Activated CD8-positive, alpha-beta T cell treated with anti-CD3 and anti-CD28 coated beads, Interleukin-2, amount 10 ng/mL, durations not matched to agents 7 days and 5 days (primary cell): Measurements from ENCODE around the gene KRTAP10-7. TPM values are rescaled to one million over a fixed set of nuclear protein-coding genes. Genes with fewer than 3 reads are reported as not detected.
"Not testable (repeated sequence)": the region's sequence is repeated elsewhere in the genome, so short reads cannot be mapped to it uniquely, and the experiment has no call there.

Experiments
- ATAC-seq: fragments of 150-1000 bp; cut with Tn5 transposase; one replicate; pipeline ENCODE4 v1.10.0; 2021; ENCODE audit warnings: moderate library complexity
- CTCF ChIA-PET: fragments of 350-600 bp; sonication (Branson Sonifier 250); formaldehyde crosslinking; loops from one replicate; lab custom pipeline; 2021; ENCODE audit warnings: antibody characterized with exemption; lab: Charles Lee
- POLR2A ChIA-PET: fragments of 350-600 bp; sonication (Branson Sonifier 250); formaldehyde crosslinking; loops from one replicate; lab custom pipeline; 2021; ENCODE audit warnings: antibody characterized with exemption; lab: Charles Lee
- DNase-seq: peaks from one replicate; pipeline ENCODE4 v3.0.0-alpha.2; 2020
- H3K27ac Mint-ChIP-seq: one replicate; pipeline ENCODE4 v1.8.0; 2021; ENCODE audit warnings: mild to moderate bottlenecking, mixed read lengths
- H3K27me3 Mint-ChIP-seq: one replicate; pipeline ENCODE4 v1.8.0; 2021; ENCODE audit warnings: low read depth, mixed read lengths
- H3K36me3 Mint-ChIP-seq: one replicate; pipeline ENCODE4 v1.8.0; 2021; ENCODE audit warnings: low read depth, mixed read lengths
- H3K4me1 Mint-ChIP-seq: one replicate; pipeline ENCODE4 v1.8.0; 2021; ENCODE audit warnings: low read depth, mixed read lengths
- H3K4me3 Mint-ChIP-seq: one replicate; pipeline ENCODE4 v1.8.0; 2021; ENCODE audit warnings: mild to moderate bottlenecking, mixed read lengths
- H3K9me3 Mint-ChIP-seq: one replicate; pipeline ENCODE4 v1.8.0; 2022; ENCODE audit warnings: mixed read lengths; ENCODE audit not compliant: insufficient read depth
- total RNA-seq, 2 experiments: library from RNA; stranded (reverse); gene quantifications; one replicate each; pipeline ENCODE4 v1.2.3, GENCODE V29; 2021

The KRTAP10-7 gene
- total RNA-seq, 2 experiments from 2014 or later = not detected

GRCh38 chr21:44573630-44574456, 26.6 kb upstream of the KRTAP10-7 start, which contains the start of gene KRTAP10-4:
Gene KRTAP10-4, plus strand, starts transcription at chr21:44573729. Its CDS starts 30 bp downstream, at chr21:44573759.
- H3K27ac Mint-ChIP-seq, H3K4me3 Mint-ChIP-seq, H3K4me1 Mint-ChIP-seq, POLR2A ChIA-PET, H3K36me3 Mint-ChIP-seq, H3K27me3 Mint-ChIP-seq, ATAC-seq: not testable (repeated sequence)
- peak; percentile 6 for DNase-seq
- H3K9me3 Mint-ChIP-seq = peaks cover 20% of the 10 kb centered on the region
- CTCF ChIA-PET = interaction anchor here (0.9 kb wide), 1 partner anchor 219 kb away, joined by 3 read pairs; no protein-coding TSS in a partner anchor

- Mint-ChIP-seq H3K27me3 (peaks cover 2% of the 10 kb centered on the region), H3K9me3 (peaks cover 20% of the 10 kb centered on the region), H3K36me3 (peaks cover 2% of the 10 kb centered on the region), H3K4me3 (no peak overlapping the region), H3K4me1 (no peaks in the 10 kb centered on the region), H3K27ac (no peak overlapping the region)
- ATAC-seq (no peak), DNase-seq (no peak)
- ChIA-PET POLR2A (no interaction called here), CTCF (interaction anchor here (0.9 kb wide), 1 partner anchor 219 kb away, joined by 3 read pairs; no protein-coding TSS in a partner anchor)
Measured at GRCh38 chr21:44574457-44575306, 25.7 kb upstream of the KRTAP10-7 start.

GRCh38 chr21:44575307-44576024, 24.9 kb upstream of the KRTAP10-7 start:
- no peaks in the 10 kb centered on the region for H3K4me1 Mint-ChIP-seq
- no peak overlapping the region for H3K4me3 Mint-ChIP-seq
- H3K27ac Mint-ChIP-seq = no peak overlapping the region
- POLR2A ChIA-PET = no interaction called here
- peaks cover 20% of the 10 kb centered on the region for H3K9me3 Mint-ChIP-seq
- no peak for ATAC-seq
- peaks cover 4% of the 10 kb centered on the region for H3K36me3 Mint-ChIP-seq
- no peak for DNase-seq
- H3K27me3 Mint-ChIP-seq = peaks cover 2% of the 10 kb centered on the region
- CTCF ChIA-PET = no interaction called here

- ChIA-PET CTCF (no interaction called here), POLR2A (no interaction called here)
- Mint-ChIP-seq H3K27ac (no peak overlapping the region), H3K9me3 (peaks cover 22% of the 10 kb centered on the region), H3K27me3 (peaks cover 2% of the 10 kb centered on the region), H3K4me1 (no peaks in the 10 kb centered on the region), H3K4me3 (no peak overlapping the region), H3K36me3 (peaks cover 4% of the 10 kb centered on the region)
- ATAC-seq (no peak), DNase-seq (no peak)
Measured at GRCh38 chr21:44576025-44576420, 24.4 kb upstream of the KRTAP10-7 start.

GRCh38 chr21:44578371-44579055, 21.9 kb upstream of the KRTAP10-7 start:
- Mint-ChIP-seq H3K4me3 (no peak overlapping the region), H3K27ac (no peak overlapping the region), H3K9me3 (peaks cover 37% of the 10 kb centered on the region), H3K27me3 (peaks cover 4% of the 10 kb centered on the region), H3K36me3 (peaks cover 4% of the 10 kb centered on the region), H3K4me1 (no peaks in the 10 kb centered on the region)
- POLR2A ChIA-PET = no interaction called here
- DNase-seq (no peak), ATAC-seq (no peak)
- CTCF ChIA-PET = no interaction called here

- Mint-ChIP-seq H3K9me3 (peaks cover 37% of the 10 kb centered on the region), H3K4me1 (peaks cover 3% of the 10 kb centered on the region), H3K27me3 (peaks cover 6% of the 10 kb centered on the region), H3K27ac (no peak overlapping the region), H3K4me3 (no peak overlapping the region), H3K36me3 (peaks cover 4% of the 10 kb centered on the region)
- ATAC-seq = no peak
- POLR2A ChIA-PET = no interaction called here
- CTCF ChIA-PET = no interaction called here
- no peak for DNase-seq
Measured at GRCh38 chr21:44579056-44579832, 21.2 kb upstream of the KRTAP10-7 start.

GRCh38 chr21:44579833-44580144, 20.6 kb upstream of the KRTAP10-7 start:
- H3K4me1 Mint-ChIP-seq = peaks cover 3% of the 10 kb centered on the region
- POLR2A ChIA-PET = no interaction called here

GRCh38 chr21:44580231-44580821, 20.1 kb upstream of the KRTAP10-7 start, which contains the start of gene KRTAP10-5:
Gene KRTAP10-5, minus strand, starts transcription at chr21:44580604. Its CDS starts 26 bp downstream, at chr21:44580578.
- H3K9me3 Mint-ChIP-seq = peaks cover 35% of the 10 kb centered on the region
- H3K36me3 Mint-ChIP-seq, H3K27me3 Mint-ChIP-seq, DNase-seq, H3K4me1 Mint-ChIP-seq, CTCF ChIA-PET, ATAC-seq, H3K4me3 Mint-ChIP-seq, H3K27ac Mint-ChIP-seq, POLR2A ChIA-PET: not testable (repeated sequence)

More at GRCh38 chr21:44579833-44580144, 20.6 kb upstream of the KRTAP10-7 start:
- Mint-ChIP-seq H3K27me3 (peaks cover 4% of the 10 kb centered on the region), H3K4me3 (no peak overlapping the region), H3K27ac (no peak overlapping the region), H3K36me3 (peaks cover 4% of the 10 kb centered on the region), H3K9me3 (peaks cover 37% of the 10 kb centered on the region)
- ATAC-seq = no peak
- no peak for DNase-seq
- CTCF ChIA-PET = no interaction called here

GRCh38 chr21:44581158-44581557, 19.2 kb upstream of the KRTAP10-7 start:
- Mint-ChIP-seq H3K36me3 (peaks cover 4% of the 10 kb centered on the region), H3K9me3 (peaks cover 33% of the 10 kb centered on the region), H3K27ac (no peak overlapping the region), H3K4me1 (peaks cover 3% of the 10 kb centered on the region), H3K4me3 (no peak overlapping the region), H3K27me3 (peaks cover 11% of the 10 kb centered on the region)
- CTCF ChIA-PET = no interaction called here
- ATAC-seq = no peak
- POLR2A ChIA-PET = no interaction called here
- no peak for DNase-seq

GRCh38 chr21:44582055-44582454, 18.3 kb upstream of the KRTAP10-7 start:
- H3K4me3 Mint-ChIP-seq = no peak overlapping the region
- CTCF ChIA-PET = no interaction called here
- no peak for ATAC-seq
- peaks cover 4% of the 10 kb centered on the region for H3K36me3 Mint-ChIP-seq
- H3K27ac Mint-ChIP-seq = no peak overlapping the region
- POLR2A ChIA-PET = no interaction called here
- DNase-seq = no peak
- peaks cover 3% of the 10 kb centered on the region for H3K4me1 Mint-ChIP-seq
- H3K9me3 Mint-ChIP-seq = peaks cover 28% of the 10 kb centered on the region
- peaks cover 19% of the 10 kb centered on the region for H3K27me3 Mint-ChIP-seq
